Measurements from ENCODE around the gene ARHGAP23.

The ARHGAP23 gene

GRCh38 chr17:38428112-38428642 lies at the start of gene ARHGAP23:
Gene ARHGAP23 (plus strand): TSS chr17:38428464. CDS start chr17:38428486, 22 bp downstream.
- no peak for DNase-seq

- no peak for DNase-seq
Measured at GRCh38 chr17:38379448-38379847, 48.8 kb upstream of the ARHGAP23 start.

GRCh38 chr17:38395090-38395489 lies 33.2 kb upstream of the ARHGAP23 start:
- DNase-seq: no peak

- DNase-seq: no peak
Measured at GRCh38 chr17:38397227-38397626, 31.0 kb upstream of the ARHGAP23 start.

GRCh38 chr17:38400286-38400685 lies 28.0 kb upstream of the ARHGAP23 start:
- DNase-seq: no peak

- DNase-seq: no peak
Measured at GRCh38 chr17:38401459-38401858, 26.8 kb upstream of the ARHGAP23 start.

- no peak for DNase-seq
Measured at GRCh38 chr17:38402897-38403296, 25.4 kb upstream of the ARHGAP23 start.

- DNase-seq: no peak
Measured at GRCh38 chr17:38403491-38403890, 24.8 kb upstream of the ARHGAP23 start.

- no peak for DNase-seq
Measured at GRCh38 chr17:38404174-38404943, 23.9 kb upstream of the ARHGAP23 start.

GRCh38 chr17:38405654-38406053 lies 22.6 kb upstream of the ARHGAP23 start:
- no peak for DNase-seq

- no peak for DNase-seq
Measured at GRCh38 chr17:38410201-38410600, 18.1 kb upstream of the ARHGAP23 start.

- DNase-seq: peak; percentile 84 to 91
Measured at GRCh38 chr17:38415250-38416194, 12.7 kb upstream of the ARHGAP23 start.

- no peak for DNase-seq
Measured at GRCh38 chr17:38416840-38417209, 11.4 kb upstream of the ARHGAP23 start.

GRCh38 chr17:38417210-38417951 lies 10.9 kb upstream of the ARHGAP23 start:
- DNase-seq: peak in 1 of 2 experiments; percentile 48

GRCh38 chr17:38418062-38418692 lies 10.1 kb upstream of the ARHGAP23 start:
- peak in 1 of 2 experiments; percentile 32 for DNase-seq

- peak; percentile 56 to 58 for DNase-seq
Measured at GRCh38 chr17:38418693-38419507, 9.4 kb upstream of the ARHGAP23 start.

- DNase-seq: peak in 1 of 2 experiments; percentile 15
Measured at GRCh38 chr17:38419508-38419981, 8.7 kb upstream of the ARHGAP23 start.

- no peak for DNase-seq
Measured at GRCh38 chr17:38420518-38420917, 7.7 kb upstream of the ARHGAP23 start.

- peak; percentile 55 to 75 for DNase-seq
Measured at GRCh38 chr17:38421171-38421841, 7.0 kb upstream of the ARHGAP23 start.
